AG09319 (cell line): Measurements from ENCODE around the gene MICALL2.

Experiments used
- DNase-seq: peaks from one replicate; pipeline ENCODE4 v3.0.0-alpha.2; 2010; ENCODE audit warnings: low read depth; ENCODE audit errors: extremely low read depth
- CTCF ChIP-seq: IDR thresholded peaks from 2 replicates; pipeline ENCODE4 v1.5.1; 2011; ENCODE audit warnings: low read depth, mild to moderate bottlenecking, inconsistent platforms, low read length, moderate library complexity

Gene MICALL2

GRCh38 chr7:1495564-1496242, 36.4 kb upstream of the MICALL2 start:
- no peak for DNase-seq
- no peak for TF ChIP-seq CTCF

GRCh38 chr7:1494866-1495563, 35.7 kb upstream of the MICALL2 start:
- TF ChIP-seq CTCF, result no peak
- no peak for DNase-seq

- no peak for TF ChIP-seq CTCF
- no peak for DNase-seq
Measured at GRCh38 chr7:1494447-1494846, 35.2 kb upstream of the MICALL2 start.

GRCh38 chr7:1493571-1493970, 34.3 kb upstream of the MICALL2 start:
- DNase-seq, result no peak
- TF ChIP-seq CTCF, result no peak

GRCh38 chr7:1493129-1493528, 33.9 kb upstream of the MICALL2 start:
- no peak for DNase-seq
- TF ChIP-seq CTCF, result no peak

GRCh38 chr7:1492640-1493039, 33.4 kb upstream of the MICALL2 start:
- no peak for TF ChIP-seq CTCF
- no peak for DNase-seq

GRCh38 chr7:1492221-1492620, 33.0 kb upstream of the MICALL2 start:
- no peak for TF ChIP-seq CTCF
- DNase-seq, result no peak
